WTC11 (cell line): ENCODE results near the gene ZFYVE28.

Experiments
- NFYB ChIP-seq: sonication (generic); formaldehyde crosslinking; conservative IDR thresholded peaks from 2 replicates; pipeline ENCODE4 v1.8.0; 2022; ENCODE audit warnings: low read depth, missing genetic modification reagents
- NR2C2 ChIP-seq: sonication (generic); formaldehyde crosslinking; IDR thresholded peaks from 2 replicates; pipeline ENCODE4 v1.8.0; 2022; ENCODE audit warnings: mild to moderate bottlenecking, missing genetic modification reagents
- OVOL2 ChIP-seq: fragments of 250-450 bp; sonication (Bioruptor Pico); IDR thresholded peaks from 2 replicates; pipeline ENCODE4 v1.9.0; 2021; ENCODE audit warnings: mild to moderate bottlenecking, borderline replicate concordance
- SMAD3 ChIP-seq: sonication (generic); formaldehyde crosslinking; IDR thresholded peaks from 2 replicates; pipeline ENCODE4 v1.8.0; 2022; ENCODE audit warnings: missing genetic modification reagents, mild to moderate bottlenecking, borderline replicate concordance
- TCF7 ChIP-seq: sonication (generic); formaldehyde crosslinking; IDR thresholded peaks from 2 replicates; pipeline ENCODE4 v1.8.0; 2022; ENCODE audit warnings: mild to moderate bottlenecking, low read depth, missing genetic modification reagents, moderate library complexity
- ZNF121 ChIP-seq: sonication (generic); formaldehyde crosslinking; IDR thresholded peaks from 2 replicates; pipeline ENCODE4 v1.8.0; 2023; ENCODE audit warnings: missing genetic modification reagents
- ZNF138 ChIP-seq: sonication (generic); formaldehyde crosslinking; conservative IDR thresholded peaks from 2 replicates; pipeline ENCODE4 v1.8.1; 2022; ENCODE audit warnings: mild to moderate bottlenecking, moderate library complexity, missing genetic modification reagents
- ZNF396 ChIP-seq: fragments of 250-450 bp; sonication (Bioruptor Pico); IDR thresholded peaks from 2 replicates; pipeline ENCODE4 v1.8.0; 2021; ENCODE audit warnings: mild to moderate bottlenecking, moderate library complexity, borderline replicate concordance
- ZNF416 ChIP-seq: fragments of 250-450 bp; sonication (Bioruptor Pico); IDR thresholded peaks from 2 replicates; pipeline ENCODE4 v1.9.0; 2021; ENCODE audit warnings: mild to moderate bottlenecking, inconsistent platforms
- TF ChIP-seq, protein P1 (sequence below): fragments of 200-600 bp; IDR thresholded peaks from 2 replicates; pipeline ENCODE4 v1.8.0; 2022; ENCODE audit warnings: antibody characterized with exemption
- TF ChIP-seq, protein P2 (sequence below): sonication (generic); formaldehyde crosslinking; IDR thresholded peaks from 2 replicates; pipeline ENCODE4 v1.8.0; 2022; ENCODE audit warnings: mild to moderate bottlenecking, missing genetic modification reagents
- TF ChIP-seq, protein P3 (sequence below): sonication (generic); formaldehyde crosslinking; IDR thresholded peaks from 2 replicates; pipeline ENCODE4 v1.8.1; 2023; ENCODE audit warnings: mild to moderate bottlenecking, missing genetic modification reagents, moderate library complexity
- TF ChIP-seq, protein P4 (sequence below): sonication (generic); formaldehyde crosslinking; IDR thresholded peaks from 2 replicates; pipeline ENCODE4 v1.8.1; 2023; ENCODE audit warnings: mild to moderate bottlenecking, missing genetic modification reagents, borderline replicate concordance

DNA sequence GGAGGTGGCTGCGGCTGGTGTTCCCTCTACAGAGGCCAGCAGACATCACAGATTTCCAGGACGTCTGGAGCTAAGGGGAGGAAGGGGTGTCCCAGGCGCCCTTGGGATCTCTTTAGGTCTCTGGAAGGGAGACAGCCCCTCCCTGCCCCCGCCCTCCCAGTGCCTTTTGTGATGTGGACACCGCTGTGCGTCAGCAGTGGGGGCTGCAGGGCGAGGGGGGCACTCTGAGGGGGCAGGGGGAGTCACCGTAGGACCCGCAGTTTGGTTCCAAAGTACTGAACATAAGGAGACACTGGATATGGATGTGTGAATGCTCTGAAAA lies 130.9 kb downstream of the ZFYVE28 start:
- TF ChIP-seq, protein P1, sequence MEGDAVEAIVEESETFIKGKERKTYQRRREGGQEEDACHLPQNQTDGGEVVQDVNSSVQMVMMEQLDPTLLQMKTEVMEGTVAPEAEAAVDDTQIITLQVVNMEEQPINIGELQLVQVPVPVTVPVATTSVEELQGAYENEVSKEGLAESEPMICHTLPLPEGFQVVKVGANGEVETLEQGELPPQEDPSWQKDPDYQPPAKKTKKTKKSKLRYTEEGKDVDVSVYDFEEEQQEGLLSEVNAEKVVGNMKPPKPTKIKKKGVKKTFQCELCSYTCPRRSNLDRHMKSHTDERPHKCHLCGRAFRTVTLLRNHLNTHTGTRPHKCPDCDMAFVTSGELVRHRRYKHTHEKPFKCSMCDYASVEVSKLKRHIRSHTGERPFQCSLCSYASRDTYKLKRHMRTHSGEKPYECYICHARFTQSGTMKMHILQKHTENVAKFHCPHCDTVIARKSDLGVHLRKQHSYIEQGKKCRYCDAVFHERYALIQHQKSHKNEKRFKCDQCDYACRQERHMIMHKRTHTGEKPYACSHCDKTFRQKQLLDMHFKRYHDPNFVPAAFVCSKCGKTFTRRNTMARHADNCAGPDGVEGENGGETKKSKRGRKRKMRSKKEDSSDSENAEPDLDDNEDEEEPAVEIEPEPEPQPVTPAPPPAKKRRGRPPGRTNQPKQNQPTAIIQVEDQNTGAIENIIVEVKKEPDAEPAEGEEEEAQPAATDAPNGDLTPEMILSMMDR: no peak
- TF ChIP-seq, protein P2, sequence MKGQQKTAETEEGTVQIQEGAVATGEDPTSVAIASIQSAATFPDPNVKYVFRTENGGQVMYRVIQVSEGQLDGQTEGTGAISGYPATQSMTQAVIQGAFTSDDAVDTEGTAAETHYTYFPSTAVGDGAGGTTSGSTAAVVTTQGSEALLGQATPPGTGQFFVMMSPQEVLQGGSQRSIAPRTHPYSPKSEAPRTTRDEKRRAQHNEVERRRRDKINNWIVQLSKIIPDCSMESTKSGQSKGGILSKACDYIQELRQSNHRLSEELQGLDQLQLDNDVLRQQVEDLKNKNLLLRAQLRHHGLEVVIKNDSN (CRISPR knock-in tag): no peak
- TF ChIP-seq ZNF138 (CRISPR knock-in tag) (no peak), SMAD3 (CRISPR knock-in tag) (no peak), ZNF121 (no peak), OVOL2 (CRISPR knock-in tag) (no peak), ZNF416 (no peak), ZNF396 (CRISPR knock-in tag) (no peak), TCF7 (CRISPR knock-in tag) (no peak), NR2C2 (CRISPR knock-in tag) (no peak), NFYB (CRISPR knock-in tag) (no peak)
- TF ChIP-seq, protein P3, sequence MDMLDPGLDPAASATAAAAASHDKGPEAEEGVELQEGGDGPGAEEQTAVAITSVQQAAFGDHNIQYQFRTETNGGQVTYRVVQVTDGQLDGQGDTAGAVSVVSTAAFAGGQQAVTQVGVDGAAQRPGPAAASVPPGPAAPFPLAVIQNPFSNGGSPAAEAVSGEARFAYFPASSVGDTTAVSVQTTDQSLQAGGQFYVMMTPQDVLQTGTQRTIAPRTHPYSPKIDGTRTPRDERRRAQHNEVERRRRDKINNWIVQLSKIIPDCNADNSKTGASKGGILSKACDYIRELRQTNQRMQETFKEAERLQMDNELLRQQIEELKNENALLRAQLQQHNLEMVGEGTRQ (CRISPR knock-in tag): no peak
- TF ChIP-seq, protein P4, sequence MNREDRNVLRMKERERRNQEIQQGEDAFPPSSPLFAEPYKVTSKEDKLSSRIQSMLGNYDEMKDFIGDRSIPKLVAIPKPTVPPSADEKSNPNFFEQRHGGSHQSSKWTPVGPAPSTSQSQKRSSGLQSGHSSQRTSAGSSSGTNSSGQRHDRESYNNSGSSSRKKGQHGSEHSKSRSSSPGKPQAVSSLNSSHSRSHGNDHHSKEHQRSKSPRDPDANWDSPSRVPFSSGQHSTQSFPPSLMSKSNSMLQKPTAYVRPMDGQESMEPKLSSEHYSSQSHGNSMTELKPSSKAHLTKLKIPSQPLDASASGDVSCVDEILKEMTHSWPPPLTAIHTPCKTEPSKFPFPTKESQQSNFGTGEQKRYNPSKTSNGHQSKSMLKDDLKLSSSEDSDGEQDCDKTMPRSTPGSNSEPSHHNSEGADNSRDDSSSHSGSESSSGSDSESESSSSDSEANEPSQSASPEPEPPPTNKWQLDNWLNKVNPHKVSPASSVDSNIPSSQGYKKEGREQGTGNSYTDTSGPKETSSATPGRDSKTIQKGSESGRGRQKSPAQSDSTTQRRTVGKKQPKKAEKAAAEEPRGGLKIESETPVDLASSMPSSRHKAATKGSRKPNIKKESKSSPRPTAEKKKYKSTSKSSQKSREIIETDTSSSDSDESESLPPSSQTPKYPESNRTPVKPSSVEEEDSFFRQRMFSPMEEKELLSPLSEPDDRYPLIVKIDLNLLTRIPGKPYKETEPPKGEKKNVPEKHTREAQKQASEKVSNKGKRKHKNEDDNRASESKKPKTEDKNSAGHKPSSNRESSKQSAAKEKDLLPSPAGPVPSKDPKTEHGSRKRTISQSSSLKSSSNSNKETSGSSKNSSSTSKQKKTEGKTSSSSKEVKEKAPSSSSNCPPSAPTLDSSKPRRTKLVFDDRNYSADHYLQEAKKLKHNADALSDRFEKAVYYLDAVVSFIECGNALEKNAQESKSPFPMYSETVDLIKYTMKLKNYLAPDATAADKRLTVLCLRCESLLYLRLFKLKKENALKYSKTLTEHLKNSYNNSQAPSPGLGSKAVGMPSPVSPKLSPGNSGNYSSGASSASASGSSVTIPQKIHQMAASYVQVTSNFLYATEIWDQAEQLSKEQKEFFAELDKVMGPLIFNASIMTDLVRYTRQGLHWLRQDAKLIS (CRISPR knock-in tag): no peak
